K562 (cell line): ENCODE measurements around the gene CMTM4. TPM values are rescaled to one million over a fixed set of nuclear protein-coding genes. Genes with fewer than 3 reads are reported as not detected.
A peak's percentile ranks its signal among the peaks of the same experiment; 100 is the strongest.

ENCODE experiments used
- ATAC-seq: fragments of 200-7000 bp; cut with Tn5 transposase; 3 replicates; pipeline ENCODE4 v1.9.1; 2020; ENCODE audit warnings: moderate library complexity
- BruUV-seq: library from RNA; stranded (reverse); fragments of 400-500 nt; replicated peaks from 2 replicates; lab custom pipeline; 2021; lab: Mats Ljungman, UMichigan
- CTCF ChIA-PET: fragments of 300-600 bp; formaldehyde crosslinking; extraction: SDS; loops from one replicate; lab custom pipeline; 2021; ENCODE audit warnings: low intra/inter-chr PET ratio; lab: Yijun Ruan, JAX
- POLR2A ChIA-PET: fragments of 300-600, 350-650 bp; sonication (Branson Sonifier 250); formaldehyde crosslinking; extraction: SDS; loops from one replicate; lab custom pipeline; 2021; ENCODE audit warnings: antibody characterized with exemption, inconsistent platforms; lab: Yijun Ruan, JAX
- DNase-seq, 4 experiments: peaks; one replicate each; pipeline versions ENCODE4 v3.0.0 to v3.0.0-alpha.2; 2011 to 2018; ENCODE audit warnings: low spot score in 3 of 4, mixed read lengths in 3 of 4; ENCODE audit errors: extremely low read depth in 1 of 4
- FAIRE-seq: peaks from 2 replicates; lab custom pipeline; 2011; peaks lifted over from hg19 to GRCh38; lab: Jason Lieb, UNC
- H2AFZ ChIP-seq: 2 replicates; pipeline ENCODE4 v1.6.0; 2011; ENCODE audit warnings: low read depth, low read length, control low read depth, inconsistent platforms
- H3K27ac ChIP-seq: fragments of 200-600 bp; 3 replicates; pipeline ENCODE4 v1.8.0; 2011; ENCODE audit warnings: low read depth, mild to moderate bottlenecking, control low read depth, inconsistent platforms, low read length, moderate library complexity, mixed read lengths; ENCODE audit errors: extremely low read depth
- H3K27me3 ChIP-seq, 2 experiments: fragments of 300-600 bp in 1 of 2; 2 replicates in 1 of 2; 3 replicates in 1 of 2; pipeline versions ENCODE4 v1.6.0 to v1.8.0; 2011; ENCODE audit warnings: inconsistent platforms in 2 of 2, low read length in 2 of 2, mild to moderate bottlenecking in 1 of 2, mixed read lengths in 1 of 2, moderate library complexity in 1 of 2; ENCODE audit not compliant: control insufficient read depth in 2 of 2, insufficient read depth in 2 of 2
- H3K36me3 ChIP-seq: fragments of 300-600 bp; 3 replicates; pipeline ENCODE4 v1.8.0; 2011; ENCODE audit warnings: mild to moderate bottlenecking, low read length, inconsistent platforms; ENCODE audit not compliant: control insufficient read depth, insufficient read depth
- H3K4me1 ChIP-seq, 2 experiments: fragments of 200-600 bp in 1 of 2; replicated peaks in 1 of 2; 2 replicates in 1 of 2; 3 replicates in 1 of 2; pipeline versions ENCODE4 v1.5.1 to v1.8.0; 2011; ENCODE audit warnings: inconsistent platforms in 2 of 2, low read length in 2 of 2, mild to moderate bottlenecking in 1 of 2, mixed read lengths in 1 of 2, moderate library complexity in 1 of 2; ENCODE audit not compliant: control insufficient read depth in 2 of 2, insufficient read depth in 2 of 2
- H3K4me2 ChIP-seq: 2 replicates; pipeline ENCODE4 v1.6.1; 2011; ENCODE audit warnings: low read length, control low read depth, inconsistent platforms, mixed read lengths; ENCODE audit not compliant: insufficient read depth
- H3K4me3 ChIP-seq: fragments of 200-600 bp; sonication (generic), shearing (Covaris generic); 2 replicates; pipeline ENCODE4 v1.5.1; 2016; ENCODE audit warnings: control low read depth, inconsistent platforms
- H3K79me2 ChIP-seq: fragments of 200-600 bp; 3 replicates; pipeline ENCODE4 v1.8.0; 2011; ENCODE audit warnings: low read length, inconsistent platforms; ENCODE audit not compliant: control insufficient read depth, insufficient read depth
- H3K9ac ChIP-seq, 2 experiments: 2 replicates each; pipeline versions ENCODE4 v1.6.0 to v1.6.1; 2011; ENCODE audit warnings: low read depth in 2 of 2, low read length in 2 of 2, control low read depth in 1 of 2, inconsistent platforms in 1 of 2, mild to moderate bottlenecking in 1 of 2, mixed read lengths in 1 of 2; ENCODE audit not compliant: insufficient read depth in 1 of 2
- H3K9me1 ChIP-seq: one replicate; pipeline ENCODE4 v1.6.0; 2011; ENCODE audit warnings: inconsistent platforms, mild to moderate bottlenecking, low read length, moderate library complexity; ENCODE audit not compliant: control insufficient read depth, insufficient read depth
- H3K9me3 ChIP-seq: replicated peaks from 2 replicates; pipeline ENCODE4 v1.5.1; 2011; ENCODE audit warnings: low read depth, low read length, inconsistent platforms; ENCODE audit not compliant: control insufficient read depth, insufficient read depth
- H4K20me1 ChIP-seq: replicated peaks from 2 replicates; pipeline ENCODE4 v1.6.1; 2011; ENCODE audit warnings: low read length, inconsistent platforms, mixed read lengths; ENCODE audit not compliant: control insufficient read depth, insufficient read depth
- SMARCE1 ChIP-seq: fragments of 450-650 bp; IDR thresholded peaks from 2 replicates; pipeline ENCODE4 v1.7.1; 2016; ENCODE audit warnings: mild to moderate bottlenecking
- TBP ChIP-seq: optimal IDR thresholded peaks from 2 replicates; pipeline ENCODE3; 2011; ENCODE audit warnings: low read depth, low read length, improper control_type of control experiment
- ZFP1 ChIP-seq: fragments of 450-650 bp; formaldehyde crosslinking; IDR thresholded peaks from 2 replicates; pipeline ENCODE4 v1.4.0; 2020; ENCODE audit warnings: mild to moderate bottlenecking, mixed read lengths
- ZNF23 ChIP-seq: fragments of 250-450 bp; sonication (Bioruptor Pico); IDR thresholded peaks from 2 replicates; pipeline ENCODE4 v1.4.0; 2020; ENCODE audit warnings: mild to moderate bottlenecking
- ZNF431 ChIP-seq: sonication (generic); formaldehyde crosslinking; IDR thresholded peaks from 2 replicates; pipeline ENCODE4 v1.8.0; 2022; ENCODE audit warnings: mild to moderate bottlenecking, missing genetic modification reagents
- WGBS: fragments of 100-300 bp; shearing (Covaris generic); methylation state at CpG from one replicate; pipeline ENCODE4 v1.1.6; 2016; ENCODE audit warnings: low coverage, mixed read lengths; ENCODE audit not compliant: insufficient coverage; ENCODE audit errors: missing lambda C conversion rate; 5-methylcytosine and 5-hydroxymethylcytosine counted together
- in situ Hi-C: fragments of 300-500 bp; cut with MboI; formaldehyde crosslinking; loops from 4 replicates; pipeline ENCODE4 v1.15.0; 2018; ENCODE audit warnings: inconsistent platforms, mixed read lengths
- intact Hi-C: fragments of 100-400 bp; cut with micrococcal nuclease; formaldehyde crosslinking; loops from 2 replicates; pipeline ENCODE4 v1.14.2; 2022
- polyA plus RNA-seq, 8 experiments: library from polyadenylated mRNA; depleted of rRNA in 4 of 8; stranded (reverse) in 5 of 8; unstranded in 3 of 8; fragments of >200 nt; fragmentation: Nextera tagmentation in 2 of 8; fragmentation: Illumina TruSeq in 1 of 8; extraction: Ambion mirVana in 2 of 8; extraction: Trizol in 1 of 8; gene quantifications; 2 replicates each; pipeline versions ENCODE4 v1.2.1 to v1.2.3, GENCODE V29; 2011 to 2014; ENCODE audit warnings: inconsistent platforms in 1 of 8, missing spikeins in 1 of 8
- total RNA-seq, 7 experiments: library from RNA; depleted of rRNA in 6 of 7; stranded (reverse); fragments of >200 nt in 6 of 7; fragmentation: Illumina TruSeq in 2 of 7; extraction: Trizol in 2 of 7; gene quantifications; 2 replicates each; pipeline versions ENCODE4 v1.2.1 to v1.2.3, GENCODE V29; 2011 to 2021; ENCODE audit warnings: low replicate concordance in 1 of 7
- TF ChIP-seq, protein P1 (sequence below): sonication (generic); formaldehyde crosslinking; IDR thresholded peaks from 2 replicates; pipeline ENCODE4 v1.9.0; 2022; ENCODE audit warnings: mild to moderate bottlenecking, missing genetic modification reagents
- TF ChIP-seq, protein P2 (sequence below): sonication (generic); formaldehyde crosslinking; IDR thresholded peaks from 2 replicates; pipeline ENCODE4 v1.8.0; 2022; ENCODE audit warnings: mild to moderate bottlenecking, missing genetic modification reagents
- TF ChIP-seq, protein P3 (sequence below): fragments of 450-650 bp; IDR thresholded peaks from 2 replicates; pipeline ENCODE4 v1.6.1; 2016; ENCODE audit warnings: mild to moderate bottlenecking
- TF ChIP-seq, protein P4 (sequence below): IDR thresholded peaks from 2 replicates; pipeline ENCODE4 v1.6.1; 2016; ENCODE audit warnings: missing genetic modification characterization, missing compliant biosample characterization

The CMTM4 gene
- total and polyA plus RNA-seq, 9 of the 15 experiments (the other 6 are each of a cell fraction or from before 2014, with no cell fraction given), result 2.0 to 21.3 (median 12.5) TPM

DNA sequence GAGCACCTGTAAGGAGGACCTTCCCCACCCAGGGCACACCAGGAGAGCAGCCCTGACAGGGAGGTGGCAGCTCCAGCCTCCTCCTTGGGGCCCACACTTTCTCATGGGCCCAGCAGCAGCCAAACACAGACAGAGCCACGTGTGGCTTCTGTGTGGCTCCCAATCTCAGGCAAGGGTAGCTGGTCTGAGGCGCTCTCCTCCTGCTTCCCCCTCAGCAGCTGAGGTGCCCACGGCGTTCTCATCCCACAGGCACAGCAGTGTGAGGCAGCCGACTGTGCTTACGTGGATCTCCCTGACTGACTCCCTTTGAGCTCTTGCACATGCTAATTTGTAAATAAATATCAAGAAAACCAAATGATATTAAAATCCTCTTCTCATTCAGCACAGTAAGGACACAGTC lies 61.1 kb downstream of the CMTM4 start:
- ChIA-PET CTCF (no interaction called here), POLR2A (interaction anchor here (0.6 to 2.4 kb wide), 4 partner anchors 9 to 26 kb away, joined by 3 to 8 read pairs (median 4); no protein-coding TSS in a partner anchor)
- Histone ChIP-seq H3K4me1 (peaks cover 14 to 28% of the 10 kb centered on the region in 2 experiments), H3K27me3 (no peaks in the 10 kb centered on the region), H4K20me1 (no peaks in the 10 kb centered on the region), H3K27ac (no peak overlapping the region), H2AFZ (no peak overlapping the region), H3K36me3 (peaks cover 4% of the 10 kb centered on the region; the same call in 1 of the 3 replicates), H3K4me2 (no peak overlapping the region), H3K9ac (peak overlapping the region in 1 of 2 experiments; percentile 80; a peak in 2 of 4 replicates), H3K79me2 (no peaks in the 10 kb centered on the region), H3K9me1 (peaks cover 4% of the 10 kb centered on the region), H3K9me3 (no peaks in the 10 kb centered on the region), H3K4me3 (no peak overlapping the region)
- WGBS, result 82% methylated on average over 6 of the region's 6 CpGs
- DNase-seq (no peak), ATAC-seq (no peak), FAIRE-seq (no peak)
- intact Hi-C loops, result no loop called here
- no TSS peak for BruUV-seq
- in situ Hi-C loops, result no loop called here
- TF ChIP-seq ZNF23 (CRISPR knock-in tag), result no peak
- TF ChIP-seq, protein P1, sequence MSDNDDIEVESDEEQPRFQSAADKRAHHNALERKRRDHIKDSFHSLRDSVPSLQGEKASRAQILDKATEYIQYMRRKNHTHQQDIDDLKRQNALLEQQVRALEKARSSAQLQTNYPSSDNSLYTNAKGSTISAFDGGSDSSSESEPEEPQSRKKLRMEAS (CRISPR knock-in tag), result no peak
- TF ChIP-seq, protein P2, sequence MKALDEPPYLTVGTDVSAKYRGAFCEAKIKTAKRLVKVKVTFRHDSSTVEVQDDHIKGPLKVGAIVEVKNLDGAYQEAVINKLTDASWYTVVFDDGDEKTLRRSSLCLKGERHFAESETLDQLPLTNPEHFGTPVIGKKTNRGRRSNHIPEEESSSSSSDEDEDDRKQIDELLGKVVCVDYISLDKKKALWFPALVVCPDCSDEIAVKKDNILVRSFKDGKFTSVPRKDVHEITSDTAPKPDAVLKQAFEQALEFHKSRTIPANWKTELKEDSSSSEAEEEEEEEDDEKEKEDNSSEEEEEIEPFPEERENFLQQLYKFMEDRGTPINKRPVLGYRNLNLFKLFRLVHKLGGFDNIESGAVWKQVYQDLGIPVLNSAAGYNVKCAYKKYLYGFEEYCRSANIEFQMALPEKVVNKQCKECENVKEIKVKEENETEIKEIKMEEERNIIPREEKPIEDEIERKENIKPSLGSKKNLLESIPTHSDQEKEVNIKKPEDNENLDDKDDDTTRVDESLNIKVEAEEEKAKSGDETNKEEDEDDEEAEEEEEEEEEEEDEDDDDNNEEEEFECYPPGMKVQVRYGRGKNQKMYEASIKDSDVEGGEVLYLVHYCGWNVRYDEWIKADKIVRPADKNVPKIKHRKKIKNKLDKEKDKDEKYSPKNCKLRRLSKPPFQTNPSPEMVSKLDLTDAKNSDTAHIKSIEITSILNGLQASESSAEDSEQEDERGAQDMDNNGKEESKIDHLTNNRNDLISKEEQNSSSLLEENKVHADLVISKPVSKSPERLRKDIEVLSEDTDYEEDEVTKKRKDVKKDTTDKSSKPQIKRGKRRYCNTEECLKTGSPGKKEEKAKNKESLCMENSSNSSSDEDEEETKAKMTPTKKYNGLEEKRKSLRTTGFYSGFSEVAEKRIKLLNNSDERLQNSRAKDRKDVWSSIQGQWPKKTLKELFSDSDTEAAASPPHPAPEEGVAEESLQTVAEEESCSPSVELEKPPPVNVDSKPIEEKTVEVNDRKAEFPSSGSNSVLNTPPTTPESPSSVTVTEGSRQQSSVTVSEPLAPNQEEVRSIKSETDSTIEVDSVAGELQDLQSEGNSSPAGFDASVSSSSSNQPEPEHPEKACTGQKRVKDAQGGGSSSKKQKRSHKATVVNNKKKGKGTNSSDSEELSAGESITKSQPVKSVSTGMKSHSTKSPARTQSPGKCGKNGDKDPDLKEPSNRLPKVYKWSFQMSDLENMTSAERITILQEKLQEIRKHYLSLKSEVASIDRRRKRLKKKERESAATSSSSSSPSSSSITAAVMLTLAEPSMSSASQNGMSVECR (CRISPR knock-in tag), result no peak
- TF ChIP-seq TBP, result no peak
- TF ChIP-seq ZFP1 (CRISPR knock-in tag), result no peak
- TF ChIP-seq ZNF431, result no peak
- TF ChIP-seq, protein P3, sequence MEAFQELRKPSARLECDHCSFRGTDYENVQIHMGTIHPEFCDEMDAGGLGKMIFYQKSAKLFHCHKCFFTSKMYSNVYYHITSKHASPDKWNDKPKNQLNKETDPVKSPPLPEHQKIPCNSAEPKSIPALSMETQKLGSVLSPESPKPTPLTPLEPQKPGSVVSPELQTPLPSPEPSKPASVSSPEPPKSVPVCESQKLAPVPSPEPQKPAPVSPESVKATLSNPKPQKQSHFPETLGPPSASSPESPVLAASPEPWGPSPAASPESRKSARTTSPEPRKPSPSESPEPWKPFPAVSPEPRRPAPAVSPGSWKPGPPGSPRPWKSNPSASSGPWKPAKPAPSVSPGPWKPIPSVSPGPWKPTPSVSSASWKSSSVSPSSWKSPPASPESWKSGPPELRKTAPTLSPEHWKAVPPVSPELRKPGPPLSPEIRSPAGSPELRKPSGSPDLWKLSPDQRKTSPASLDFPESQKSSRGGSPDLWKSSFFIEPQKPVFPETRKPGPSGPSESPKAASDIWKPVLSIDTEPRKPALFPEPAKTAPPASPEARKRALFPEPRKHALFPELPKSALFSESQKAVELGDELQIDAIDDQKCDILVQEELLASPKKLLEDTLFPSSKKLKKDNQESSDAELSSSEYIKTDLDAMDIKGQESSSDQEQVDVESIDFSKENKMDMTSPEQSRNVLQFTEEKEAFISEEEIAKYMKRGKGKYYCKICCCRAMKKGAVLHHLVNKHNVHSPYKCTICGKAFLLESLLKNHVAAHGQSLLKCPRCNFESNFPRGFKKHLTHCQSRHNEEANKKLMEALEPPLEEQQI, result no peak
- TF ChIP-seq, protein P4, sequence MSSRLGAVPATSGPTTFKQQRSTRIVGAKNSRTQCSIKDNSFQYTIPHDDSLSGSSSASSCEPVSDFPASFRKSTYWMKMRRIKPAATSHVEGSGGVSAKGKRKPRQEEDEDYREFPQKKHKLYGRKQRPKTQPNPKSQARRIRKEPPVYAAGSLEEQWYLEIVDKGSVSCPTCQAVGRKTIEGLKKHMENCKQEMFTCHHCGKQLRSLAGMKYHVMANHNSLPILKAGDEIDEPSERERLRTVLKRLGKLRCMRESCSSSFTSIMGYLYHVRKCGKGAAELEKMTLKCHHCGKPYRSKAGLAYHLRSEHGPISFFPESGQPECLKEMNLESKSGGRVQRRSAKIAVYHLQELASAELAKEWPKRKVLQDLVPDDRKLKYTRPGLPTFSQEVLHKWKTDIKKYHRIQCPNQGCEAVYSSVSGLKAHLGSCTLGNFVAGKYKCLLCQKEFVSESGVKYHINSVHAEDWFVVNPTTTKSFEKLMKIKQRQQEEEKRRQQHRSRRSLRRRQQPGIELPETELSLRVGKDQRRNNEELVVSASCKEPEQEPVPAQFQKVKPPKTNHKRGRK, result no peak
- no peak for TF ChIP-seq SMARCE1
